Nephron progenitor cell (in vitro differentiated cells): ENCODE data around the gene GNB1.
A peak's percentile ranks its signal among the peaks of the same experiment; 100 is the strongest.

Experiments used
- DNase-seq: peaks from one replicate; pipeline ENCODE4 v3.0.0; 2021
- H3K27ac Mint-ChIP-seq: 2 replicates; pipeline ENCODE4 v1.8.0; 2021; ENCODE audit warnings: mild to moderate bottlenecking, moderate library complexity, mixed read lengths
- H3K27me3 Mint-ChIP-seq: 2 replicates; pipeline ENCODE4 v1.8.0; 2021; ENCODE audit warnings: mild to moderate bottlenecking, low read depth, mixed read lengths; ENCODE audit not compliant: poor library complexity
- H3K36me3 Mint-ChIP-seq: 2 replicates; pipeline ENCODE4 v1.8.0; 2021; ENCODE audit warnings: low read depth, mixed read lengths
- H3K4me1 Mint-ChIP-seq: 2 replicates; pipeline ENCODE4 v1.8.0; 2021; ENCODE audit warnings: mixed read lengths
- H3K4me3 Mint-ChIP-seq: 2 replicates; pipeline ENCODE4 v1.8.0; 2021; ENCODE audit warnings: mild to moderate bottlenecking, moderate library complexity, mixed read lengths
- H3K9me3 Mint-ChIP-seq: 2 replicates; pipeline ENCODE4 v1.8.0; 2021; ENCODE audit warnings: mild to moderate bottlenecking, moderate library complexity, mixed read lengths
- CTCF ChIP-seq: fragments of 200-600 bp; sonication (generic); IDR thresholded peaks from 2 replicates; pipeline ENCODE4 v1.5.0; 2021; ENCODE audit warnings: antibody characterized with exemption

GNB1 gene

GRCh38 chr1:1756661-1757421, 134.0 kb downstream of the GNB1 start:
- Mint-ChIP-seq H3K4me3 (no peak overlapping the region), H3K27me3 (no peaks in the 10 kb centered on the region), H3K9me3 (no peaks in the 10 kb centered on the region), H3K4me1 (no peaks in the 10 kb centered on the region), H3K36me3 (peaks cover 25% of the 10 kb centered on the region), H3K27ac (no peak overlapping the region)
- no peak for TF ChIP-seq CTCF
- DNase-seq: no peak

GRCh38 chr1:1755852-1756251, 135.0 kb downstream of the GNB1 start:
- no peak for TF ChIP-seq CTCF

GRCh38 chr1:1755426-1755825, 135.5 kb downstream of the GNB1 start:
- Mint-ChIP-seq H3K36me3 (peaks cover 16% of the 10 kb centered on the region), H3K9me3 (no peaks in the 10 kb centered on the region), H3K27me3 (no peaks in the 10 kb centered on the region), H3K4me1 (no peaks in the 10 kb centered on the region), H3K4me3 (no peak overlapping the region), H3K27ac (no peak overlapping the region)
- no peak for DNase-seq
- no peak for TF ChIP-seq CTCF

More at GRCh38 chr1:1755852-1756251, 135.0 kb downstream of the GNB1 start:
- H3K4me1 Mint-ChIP-seq: no peaks in the 10 kb centered on the region
- no peaks in the 10 kb centered on the region for H3K27me3 Mint-ChIP-seq
- H3K4me3 Mint-ChIP-seq: no peak overlapping the region
- H3K9me3 Mint-ChIP-seq: no peaks in the 10 kb centered on the region
- H3K36me3 Mint-ChIP-seq: peaks cover 16% of the 10 kb centered on the region
- DNase-seq: no peak
- no peak overlapping the region for H3K27ac Mint-ChIP-seq

GRCh38 chr1:1754051-1754815, 136.7 kb downstream of the GNB1 start:
- TF ChIP-seq CTCF: no peak
- H3K9me3 Mint-ChIP-seq: no peaks in the 10 kb centered on the region
- no peak for DNase-seq
- H3K27me3 Mint-ChIP-seq: no peaks in the 10 kb centered on the region
- H3K4me3 Mint-ChIP-seq: no peak overlapping the region
- peaks cover 16% of the 10 kb centered on the region for H3K36me3 Mint-ChIP-seq
- H3K4me1 Mint-ChIP-seq: no peaks in the 10 kb centered on the region
- H3K27ac Mint-ChIP-seq: peak overlapping the region; percentile 42

GRCh38 chr1:1753607-1754005, 137.3 kb downstream of the GNB1 start:
- no peak for TF ChIP-seq CTCF

More at GRCh38 chr1:1753607-1754005, 137.3 kb downstream of the GNB1 start:
- no peaks in the 10 kb centered on the region for H3K27me3 Mint-ChIP-seq
- DNase-seq: no peak
- peaks cover 16% of the 10 kb centered on the region for H3K36me3 Mint-ChIP-seq
- no peak overlapping the region for H3K4me3 Mint-ChIP-seq
- H3K4me1 Mint-ChIP-seq: peaks cover 2% of the 10 kb centered on the region
- peak overlapping the region; percentile 42 for H3K27ac Mint-ChIP-seq
- H3K9me3 Mint-ChIP-seq: no peaks in the 10 kb centered on the region
